Glutamatergic neuron (in vitro differentiated cells): ENCODE results near the gene FCRL6. TPM values are rescaled to one million over a fixed set of nuclear protein-coding genes. Genes with fewer than 3 reads are reported as not detected.

ENCODE experiments used
- DNase-seq: peaks from one replicate; pipeline ENCODE4 v3.0.0; 2022
- H3K27ac Mint-ChIP-seq: one replicate; pipeline ENCODE4 v1.8.0; 2020; ENCODE audit warnings: mild to moderate bottlenecking, mixed read lengths, inconsistent platforms; ENCODE audit not compliant: unreplicated experiment
- H3K27me3 Mint-ChIP-seq: one replicate; pipeline ENCODE4 v1.8.0; 2020; ENCODE audit warnings: mild to moderate bottlenecking, moderate library complexity, mixed read lengths, inconsistent platforms; ENCODE audit not compliant: unreplicated experiment
- H3K36me3 Mint-ChIP-seq: one replicate; pipeline ENCODE4 v1.8.0; 2020; ENCODE audit warnings: mild to moderate bottlenecking, mixed read lengths, inconsistent platforms; ENCODE audit not compliant: unreplicated experiment
- H3K4me1 Mint-ChIP-seq: one replicate; pipeline ENCODE4 v1.8.0; 2020; ENCODE audit warnings: mild to moderate bottlenecking, low read depth, mixed read lengths, inconsistent platforms; ENCODE audit not compliant: unreplicated experiment
- H3K4me3 Mint-ChIP-seq: one replicate; pipeline ENCODE4 v1.8.0; 2020; ENCODE audit warnings: mild to moderate bottlenecking, mixed read lengths, inconsistent platforms; ENCODE audit not compliant: unreplicated experiment
- H3K9me3 Mint-ChIP-seq: one replicate; pipeline ENCODE4 v1.8.0; 2020; ENCODE audit warnings: mild to moderate bottlenecking, moderate library complexity, mixed read lengths, inconsistent platforms; ENCODE audit not compliant: unreplicated experiment
- total RNA-seq: library from RNA; stranded (reverse); fragmentation: NEBNext Ultra II Directional; extraction: Animal tissue kit (Norgen Biotek cat#: 25700); gene quantifications from one replicate; pipeline ENCODE4 v1.2.1, GENCODE V29; 2021; ENCODE audit not compliant: unreplicated experiment
- TF ChIP-seq, protein P1 (sequence below): fragments of 200-600 bp; sonication (generic); IDR thresholded peaks from one replicate; pipeline ENCODE4 v1.5.0; 2021; ENCODE audit not compliant: partially characterized antibody, unreplicated experiment

FCRL6 gene
- total RNA-seq, 1 donor from 2014 or later, result not detected

DNA sequence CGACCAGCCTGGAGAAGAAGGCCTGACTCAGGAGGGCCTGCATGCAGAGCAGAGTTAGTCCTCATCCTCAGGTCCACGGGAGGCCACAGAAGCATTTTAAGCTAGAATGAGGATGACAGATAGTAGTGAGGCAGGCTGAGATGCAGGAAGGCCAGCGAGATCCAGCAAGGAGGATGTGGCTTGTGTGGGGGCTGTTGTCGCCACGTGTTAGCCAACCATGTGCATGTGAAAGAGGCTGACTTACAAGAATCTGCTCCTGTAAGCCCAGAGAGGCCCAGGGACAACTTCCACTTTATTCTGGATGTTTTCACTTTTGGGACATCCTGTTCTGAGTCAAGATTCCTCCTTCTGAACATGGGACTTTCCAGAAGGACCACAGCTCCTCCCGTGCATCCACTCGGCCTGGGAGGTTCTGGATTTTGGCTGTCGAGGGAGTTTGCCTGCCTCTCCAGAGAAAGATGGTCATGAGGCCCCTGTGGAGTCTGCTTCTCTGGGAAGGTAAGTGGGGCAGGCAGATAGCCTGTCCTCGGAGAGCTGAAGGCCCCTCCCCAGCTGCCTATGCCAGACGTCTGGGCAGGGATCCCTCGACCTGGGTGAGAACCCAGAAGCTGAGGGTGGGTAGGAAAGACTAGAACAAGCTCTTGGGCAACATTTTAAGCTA lies 24.4 kb downstream of the FCRL6 start, which contains the start of gene SLAMF8:
Gene SLAMF8 (plus strand): TSS at position 433 of the 661 bp plus-strand sequence. CDS start 26 bp downstream, at position 459.
- TF ChIP-seq, protein P1, sequence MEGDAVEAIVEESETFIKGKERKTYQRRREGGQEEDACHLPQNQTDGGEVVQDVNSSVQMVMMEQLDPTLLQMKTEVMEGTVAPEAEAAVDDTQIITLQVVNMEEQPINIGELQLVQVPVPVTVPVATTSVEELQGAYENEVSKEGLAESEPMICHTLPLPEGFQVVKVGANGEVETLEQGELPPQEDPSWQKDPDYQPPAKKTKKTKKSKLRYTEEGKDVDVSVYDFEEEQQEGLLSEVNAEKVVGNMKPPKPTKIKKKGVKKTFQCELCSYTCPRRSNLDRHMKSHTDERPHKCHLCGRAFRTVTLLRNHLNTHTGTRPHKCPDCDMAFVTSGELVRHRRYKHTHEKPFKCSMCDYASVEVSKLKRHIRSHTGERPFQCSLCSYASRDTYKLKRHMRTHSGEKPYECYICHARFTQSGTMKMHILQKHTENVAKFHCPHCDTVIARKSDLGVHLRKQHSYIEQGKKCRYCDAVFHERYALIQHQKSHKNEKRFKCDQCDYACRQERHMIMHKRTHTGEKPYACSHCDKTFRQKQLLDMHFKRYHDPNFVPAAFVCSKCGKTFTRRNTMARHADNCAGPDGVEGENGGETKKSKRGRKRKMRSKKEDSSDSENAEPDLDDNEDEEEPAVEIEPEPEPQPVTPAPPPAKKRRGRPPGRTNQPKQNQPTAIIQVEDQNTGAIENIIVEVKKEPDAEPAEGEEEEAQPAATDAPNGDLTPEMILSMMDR, result no peak
- no peak within 1 kb of the TSS for H3K27ac Mint-ChIP-seq
- peaks cover 33% of the 10 kb centered on the region for H3K4me1 Mint-ChIP-seq
- no peaks in the 10 kb centered on the region for H3K36me3 Mint-ChIP-seq
- DNase-seq, result no peak
- peaks cover 22% of the 10 kb centered on the region for H3K27me3 Mint-ChIP-seq
- peaks cover 18% of the 10 kb centered on the region for H3K9me3 Mint-ChIP-seq
- no peak within 1 kb of the TSS for H3K4me3 Mint-ChIP-seq

GRCh38 chr1:159827102-159827490 lies 24.9 kb downstream of the FCRL6 start:
- H3K4me1 Mint-ChIP-seq, result peaks cover 33% of the 10 kb centered on the region
- no peaks in the 10 kb centered on the region for H3K36me3 Mint-ChIP-seq
- DNase-seq, result no peak
- H3K27ac Mint-ChIP-seq, result no peak overlapping the region
- peaks cover 18% of the 10 kb centered on the region for H3K9me3 Mint-ChIP-seq
- no peak overlapping the region for H3K4me3 Mint-ChIP-seq
- peaks cover 22% of the 10 kb centered on the region for H3K27me3 Mint-ChIP-seq
- TF ChIP-seq, protein P1, result no peak

GRCh38 chr1:159827549-159827948 lies 25.4 kb downstream of the FCRL6 start:
- Mint-ChIP-seq H3K27me3 (peaks cover 18% of the 10 kb centered on the region), H3K4me1 (peaks cover 29% of the 10 kb centered on the region), H3K4me3 (no peak overlapping the region), H3K27ac (no peak overlapping the region), H3K36me3 (no peaks in the 10 kb centered on the region), H3K9me3 (peaks cover 18% of the 10 kb centered on the region)
- TF ChIP-seq, protein P1, result no peak
- DNase-seq, result no peak

DNA sequence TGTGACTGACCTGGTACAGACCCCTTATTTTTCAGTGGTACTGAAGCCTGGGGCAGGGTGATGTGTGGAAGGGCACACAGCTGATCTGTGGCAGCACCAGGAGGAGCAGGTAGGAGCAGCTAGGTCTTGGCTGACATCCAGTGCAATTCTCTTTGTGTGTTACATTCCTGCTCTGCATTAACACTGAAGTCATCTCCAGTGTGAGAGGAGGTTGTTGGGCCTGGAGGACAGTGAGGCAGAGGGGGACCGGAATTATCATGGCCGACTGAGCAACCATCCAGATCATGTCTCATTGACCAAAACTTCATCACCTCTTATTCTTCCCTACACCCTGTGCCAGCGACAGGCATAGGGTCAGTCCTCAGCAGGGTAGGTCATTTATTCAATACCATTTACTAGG lies 26.0 kb downstream of the FCRL6 start:
- TF ChIP-seq, protein P1, result no peak
- no peaks in the 10 kb centered on the region for H3K36me3 Mint-ChIP-seq
- no peak overlapping the region for H3K4me3 Mint-ChIP-seq
- peaks cover 16% of the 10 kb centered on the region for H3K27me3 Mint-ChIP-seq
- peaks cover 24% of the 10 kb centered on the region for H3K4me1 Mint-ChIP-seq
- H3K9me3 Mint-ChIP-seq, result peaks cover 14% of the 10 kb centered on the region
- no peak for DNase-seq
- H3K27ac Mint-ChIP-seq, result no peak overlapping the region

DNA sequence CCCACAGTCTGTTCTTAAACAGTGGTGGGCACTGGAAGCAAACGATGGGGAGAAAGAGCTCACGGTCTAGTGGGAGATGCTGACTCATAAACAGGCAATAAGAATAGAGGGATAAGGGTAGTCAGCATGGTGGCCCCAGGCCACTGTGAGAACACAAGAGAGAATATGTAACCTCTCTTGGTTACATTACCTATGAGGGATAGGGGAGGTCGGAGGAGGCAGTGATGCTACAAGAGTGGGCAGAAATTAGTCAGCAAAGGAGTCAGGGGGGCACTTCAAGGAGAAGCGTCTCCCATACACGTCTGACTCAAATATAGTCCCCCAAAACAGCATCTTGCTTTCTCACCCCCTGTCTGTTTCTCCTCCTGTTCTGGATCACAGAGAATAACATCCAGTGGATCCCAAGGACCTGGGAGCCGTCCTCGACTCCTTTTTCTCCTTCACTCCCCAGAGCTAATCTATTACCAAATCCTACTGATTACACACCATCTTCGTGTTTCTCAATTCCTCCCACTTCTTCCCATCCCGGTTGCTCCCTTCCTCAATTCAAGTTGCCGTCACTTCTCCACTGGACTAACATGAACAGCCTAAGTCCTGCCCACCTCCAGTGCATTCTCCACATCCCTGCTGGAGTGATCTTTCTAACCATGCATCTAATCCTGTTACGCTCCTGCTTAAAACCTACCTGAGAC lies 26.6 kb downstream of the FCRL6 start:
- Mint-ChIP-seq H3K9me3 (peaks cover 9% of the 10 kb centered on the region), H3K27me3 (peaks cover 12% of the 10 kb centered on the region), H3K36me3 (no peaks in the 10 kb centered on the region), H3K4me1 (peaks cover 18% of the 10 kb centered on the region), H3K4me3 (no peak overlapping the region), H3K27ac (no peak overlapping the region)
- no peak for DNase-seq
- TF ChIP-seq, protein P1, result no peak
